GM18499 (cell line): ENCODE results near the gene MLH3.

ENCODE experiments used
- ATAC-seq: cut with Tn5 transposase; IDR thresholded peaks from one replicate; pipeline ENCODE4 v1.9.1; 2021; ENCODE audit warnings: moderate number of reproducible peaks; ENCODE audit not compliant: insufficient read depth, unreplicated experiment

The MLH3 gene

DNA sequence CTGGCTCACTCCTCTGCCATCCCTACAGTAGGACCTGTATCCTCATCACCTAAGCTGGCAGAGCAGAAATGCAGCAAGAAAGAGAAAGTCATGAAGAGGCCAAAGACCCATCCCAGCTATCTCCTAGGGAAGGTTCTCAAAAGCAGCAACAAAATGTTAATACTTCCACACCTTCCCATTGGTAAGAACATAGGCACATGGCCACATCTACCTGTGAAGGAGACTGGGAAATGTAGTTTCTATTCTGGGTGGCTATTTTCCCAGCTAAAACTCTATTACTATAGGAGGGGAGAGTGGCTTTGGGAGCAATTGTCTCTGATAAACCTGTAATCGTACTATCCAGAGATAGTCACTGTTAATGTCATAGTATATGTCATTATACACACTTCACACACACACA lies 62.3 kb downstream of the MLH3 start:
- no peak for ATAC-seq

DNA sequence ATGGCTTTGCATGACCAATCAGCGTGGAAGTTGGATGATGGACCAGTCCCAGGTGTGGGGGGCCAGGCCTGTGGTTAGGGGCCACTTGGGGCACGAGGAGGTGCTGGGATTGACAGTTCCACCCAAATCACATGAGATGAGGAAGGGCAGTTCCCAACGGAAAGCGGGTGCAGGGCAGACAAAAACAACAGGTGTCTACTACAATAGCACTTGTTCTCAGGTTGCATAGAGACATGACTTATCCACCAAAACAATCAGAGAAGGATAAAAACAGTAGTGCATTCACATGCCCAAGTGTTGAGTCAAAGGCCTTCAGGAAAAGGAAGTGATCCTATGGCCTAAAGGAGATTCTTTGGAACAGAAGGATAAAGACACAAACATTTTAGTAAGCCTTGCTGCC lies 63.1 kb downstream of the MLH3 start:
- ATAC-seq: no peak

DNA sequence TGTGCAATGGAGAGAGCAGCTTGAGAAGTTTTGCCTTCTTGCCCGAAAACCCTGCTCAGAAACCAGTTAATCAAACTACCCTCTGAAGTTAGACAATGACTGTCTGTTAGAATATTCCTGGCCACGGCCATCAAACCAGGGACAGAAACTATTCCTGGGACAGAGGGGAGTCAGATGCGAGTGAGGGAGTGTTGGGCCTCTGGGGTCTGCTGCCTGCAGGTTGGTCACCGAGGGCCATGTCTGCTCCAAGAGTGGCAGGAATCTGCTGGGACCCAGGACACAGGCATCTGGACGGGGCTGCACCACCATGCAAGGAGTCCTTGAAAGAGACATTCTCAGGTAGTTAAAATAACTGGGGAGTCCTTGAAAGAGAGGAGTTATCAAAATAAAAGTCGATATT lies 65.5 kb downstream of the MLH3 start:
- no peak for ATAC-seq

DNA sequence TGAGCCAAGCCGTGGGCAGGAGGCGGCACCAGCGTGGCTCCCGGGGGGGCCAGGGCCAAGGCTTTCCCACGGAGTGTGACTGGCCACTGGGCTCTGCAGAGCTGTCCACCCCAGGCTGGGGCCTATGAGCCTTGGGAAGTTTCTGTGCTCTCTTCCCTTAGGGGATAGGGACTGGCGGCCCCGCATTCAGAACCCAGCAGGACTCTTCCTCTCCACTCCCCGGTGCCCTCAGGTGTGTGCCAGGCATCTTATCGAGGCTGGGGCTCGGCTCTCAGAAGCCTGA lies 66.3 kb downstream of the MLH3 start:
- ATAC-seq: no peak

DNA sequence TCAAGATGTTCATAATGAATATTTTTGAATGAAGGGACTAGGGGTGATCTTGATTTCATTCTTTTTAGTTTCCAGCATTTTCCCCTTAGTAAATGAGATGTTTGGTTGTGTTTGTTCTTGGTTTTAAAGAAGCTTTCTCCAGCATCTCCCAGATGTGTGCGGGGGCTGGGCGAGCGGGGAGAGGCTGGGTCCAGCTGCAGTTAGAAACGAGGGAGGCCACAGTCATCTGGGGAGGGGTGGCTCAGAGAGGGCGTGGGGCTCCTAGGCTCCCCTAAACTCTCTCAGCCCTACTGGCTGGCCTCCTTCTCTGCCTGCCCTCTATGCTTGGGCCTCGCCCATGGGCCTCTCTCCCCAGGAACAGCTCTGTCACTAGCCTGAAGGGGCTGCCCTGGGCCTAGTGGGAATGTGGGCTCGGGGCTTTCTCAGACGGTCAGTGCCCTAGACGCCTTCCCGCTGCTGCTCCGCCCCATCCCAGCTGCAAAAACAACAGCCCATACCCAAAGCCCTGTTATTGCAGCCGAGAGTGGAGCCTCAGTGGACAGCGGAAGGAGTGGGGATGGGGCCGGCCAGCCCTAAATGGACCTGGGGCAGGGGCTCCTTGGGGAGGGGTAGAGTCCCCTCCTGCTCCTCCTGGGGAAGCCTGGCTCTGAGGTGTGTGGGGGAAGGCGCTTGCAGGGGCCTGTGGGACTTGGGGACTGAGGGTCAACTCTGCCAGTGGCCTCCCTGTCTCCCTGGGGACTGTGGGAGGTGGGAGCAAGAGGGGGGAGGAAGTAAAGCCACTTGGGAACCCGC lies 66.8 kb downstream of the MLH3 start:
- no peak for ATAC-seq

DNA sequence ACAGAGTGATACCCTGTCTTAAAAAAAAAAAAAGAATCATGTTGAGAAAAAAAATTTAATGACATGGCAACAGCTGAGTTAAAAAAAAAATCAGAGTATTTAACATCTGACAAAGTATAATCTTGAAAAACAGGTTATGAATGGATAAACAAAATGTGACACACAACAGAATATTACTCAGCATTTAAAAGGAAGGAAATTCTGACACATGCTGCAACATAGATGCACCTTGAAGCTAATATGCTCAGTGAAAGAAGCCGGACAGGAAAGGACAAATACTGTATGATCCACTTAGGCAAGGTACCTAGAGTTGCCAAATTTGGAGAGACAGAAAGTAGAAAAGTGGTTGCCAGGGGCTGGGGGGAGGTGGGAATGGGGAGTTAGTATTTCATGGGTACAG lies 67.9 kb downstream of the MLH3 start:
- no peak for ATAC-seq

DNA sequence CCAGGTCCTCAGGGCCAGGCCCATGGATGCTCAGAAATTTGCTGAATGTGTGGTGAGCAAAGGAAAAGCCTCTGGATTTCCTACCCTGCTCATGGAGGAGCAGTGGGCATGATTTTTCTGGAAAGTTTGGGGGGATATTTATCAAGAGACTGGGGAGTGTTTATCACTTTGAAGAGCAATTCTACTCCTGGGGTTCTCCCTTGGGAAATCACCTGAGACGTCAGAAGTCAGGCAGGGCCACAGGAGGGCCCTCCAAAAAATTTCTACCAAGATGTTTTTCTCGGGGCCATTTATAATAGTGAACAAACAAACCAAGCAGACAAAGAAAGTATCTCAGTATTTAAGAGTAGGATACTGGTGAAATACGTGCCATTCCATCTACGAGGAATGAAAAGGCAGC lies 68.6 kb downstream of the MLH3 start:
- no peak for ATAC-seq

DNA sequence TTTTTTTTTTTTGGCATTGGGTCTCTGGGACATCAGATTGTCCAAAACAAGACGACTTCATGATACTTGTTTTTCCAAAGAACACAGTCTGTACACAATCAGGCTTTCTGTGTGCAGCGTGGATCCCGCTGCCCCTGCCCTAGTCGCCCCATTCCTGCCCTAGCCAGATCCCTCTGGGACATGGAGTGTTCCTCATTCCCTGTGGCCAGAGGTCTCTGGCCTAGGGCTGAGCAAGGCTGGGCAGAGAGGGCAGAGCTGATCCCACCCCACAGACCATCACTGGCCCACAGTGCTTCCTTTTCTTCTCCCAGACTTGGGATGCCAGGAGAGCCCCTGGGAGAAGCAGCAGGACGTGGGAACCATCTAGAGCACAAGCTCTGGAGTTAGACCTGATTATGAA lies 69.4 kb downstream of the MLH3 start:
- ATAC-seq: no peak

DNA sequence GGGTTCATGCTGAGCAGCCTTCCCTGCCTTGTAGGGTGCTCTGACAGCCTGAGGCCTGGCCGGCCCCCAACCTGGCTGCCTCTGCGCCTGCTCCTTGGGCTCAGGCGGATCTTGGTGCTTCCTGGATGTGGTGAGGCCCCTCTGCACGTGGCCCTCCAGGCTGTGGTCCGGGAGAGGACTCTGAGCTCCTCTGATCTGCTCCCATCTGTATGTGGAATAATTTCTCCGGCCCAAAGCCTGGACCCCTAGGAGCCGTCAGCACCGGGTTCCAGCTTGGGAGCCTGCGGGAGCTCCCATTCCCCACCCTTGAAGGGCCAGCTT lies 69.8 kb downstream of the MLH3 start:
- ATAC-seq: no peak

DNA sequence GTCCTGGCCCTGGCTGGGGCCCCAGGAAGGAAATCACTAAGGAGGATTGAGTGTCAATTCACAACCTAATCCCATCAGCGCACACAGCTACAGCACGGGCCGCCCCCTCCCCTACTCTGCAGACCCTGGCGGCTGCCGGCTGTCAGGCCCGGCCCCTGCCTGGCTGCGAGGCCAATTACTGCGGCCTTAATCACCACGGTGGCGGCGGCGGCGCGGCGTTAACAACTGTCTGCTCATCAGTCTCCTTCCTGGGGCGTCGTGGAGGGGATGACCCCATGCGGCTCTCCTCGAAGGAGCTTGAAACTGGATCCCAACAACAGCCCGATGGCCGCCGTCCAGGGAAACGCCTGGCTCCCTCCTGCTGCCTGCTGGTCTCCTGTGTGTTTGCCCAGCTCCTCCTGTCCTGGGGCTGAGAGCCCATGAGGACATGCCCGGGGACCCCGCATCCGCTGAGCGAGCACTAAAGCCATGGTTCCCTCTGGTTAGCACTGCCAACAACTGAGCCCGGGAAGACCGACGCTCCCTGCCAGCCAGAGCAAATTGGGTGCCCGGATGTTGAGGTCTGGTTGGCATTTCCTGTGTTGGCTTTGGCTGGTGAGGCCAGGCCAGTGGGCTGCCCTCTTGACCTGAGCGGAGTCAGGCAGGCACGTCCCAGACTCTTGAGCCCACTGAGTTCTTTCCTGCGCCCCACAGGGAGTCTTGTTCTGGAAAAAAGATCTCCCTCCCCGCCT lies 70.4 kb downstream of the MLH3 start:
- no peak for ATAC-seq

DNA sequence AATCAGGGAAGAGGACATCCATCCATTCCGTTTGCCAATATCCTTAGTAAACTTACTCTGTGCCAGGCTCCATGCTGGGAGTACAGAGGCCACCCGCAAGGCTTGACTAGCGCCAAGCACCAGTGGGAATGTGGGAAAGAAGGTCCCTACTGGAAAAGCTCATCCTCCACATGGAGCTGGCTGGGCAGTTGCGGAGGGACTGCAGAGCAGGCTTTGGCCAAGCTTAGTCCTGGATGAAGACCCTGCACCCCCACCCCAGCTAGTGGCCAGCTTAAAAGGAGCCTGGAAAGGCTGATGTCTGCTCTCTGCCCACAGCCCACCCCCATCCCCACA lies 70.9 kb downstream of the MLH3 start:
- no peak for ATAC-seq

DNA sequence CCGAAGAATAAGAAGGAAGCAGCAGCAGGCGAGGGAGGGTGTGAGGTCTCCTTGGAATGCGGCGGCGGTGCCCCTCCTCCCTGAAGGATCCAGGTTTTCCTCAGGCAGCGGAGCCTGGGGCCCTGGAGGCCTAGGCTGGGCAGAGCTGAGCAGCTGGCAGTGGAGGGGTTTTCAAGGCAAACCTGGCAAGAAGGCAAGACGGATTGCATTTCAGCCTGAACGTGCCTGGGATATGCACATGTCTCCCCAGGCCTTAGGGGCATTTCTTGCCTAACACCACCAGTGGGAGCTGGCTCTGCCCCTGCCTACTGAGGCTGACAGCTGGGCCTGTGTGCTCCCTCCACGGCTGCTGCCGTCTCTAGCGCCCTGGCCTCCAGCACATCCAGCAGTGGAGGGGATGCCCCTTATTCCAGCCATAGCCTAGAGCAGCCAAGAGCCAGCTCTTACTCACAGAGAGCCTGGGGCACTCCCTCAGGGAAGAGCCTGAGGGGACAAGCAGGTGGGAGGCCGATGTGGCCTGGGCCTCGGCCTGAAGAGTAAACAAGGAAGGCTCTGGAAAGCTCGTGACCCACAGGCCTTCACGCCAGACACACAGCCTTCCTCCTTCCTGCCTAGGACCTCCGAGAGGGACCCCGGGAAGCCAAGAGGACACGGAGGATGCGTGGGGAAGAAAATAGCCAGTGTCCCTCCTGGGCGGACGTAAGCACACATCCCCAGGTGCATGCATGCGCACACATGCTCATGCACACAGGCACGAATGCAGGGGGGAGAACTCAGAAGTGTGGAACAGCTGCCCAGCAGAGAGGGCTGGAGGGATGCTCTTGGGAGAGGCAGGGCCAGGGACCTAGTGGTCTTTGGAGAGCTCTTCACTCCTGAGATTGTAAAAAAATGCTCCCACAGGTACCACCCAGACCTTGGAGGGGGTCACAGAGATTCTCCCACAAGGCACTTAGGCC lies 71.5 kb downstream of the MLH3 start:
- ATAC-seq: no peak

DNA sequence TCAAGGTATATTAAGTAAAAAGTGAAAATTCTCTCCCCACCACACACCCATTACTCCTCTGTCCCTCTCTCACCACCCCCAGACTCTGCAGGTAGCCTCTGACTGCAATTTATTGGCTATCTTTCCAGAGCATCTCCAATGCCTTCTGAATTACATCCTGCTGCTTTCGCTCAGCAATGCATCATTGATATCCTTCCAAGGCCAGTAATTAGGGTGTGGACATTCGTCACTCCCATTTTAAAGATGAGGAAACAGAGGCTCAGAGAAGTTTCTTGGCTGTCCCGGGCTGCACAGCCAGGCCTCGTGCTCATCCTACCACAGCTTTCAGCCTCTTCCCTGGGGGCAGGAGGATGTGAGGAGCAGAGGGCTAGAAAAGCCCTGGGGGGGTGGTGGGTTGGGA lies 72.2 kb downstream of the MLH3 start:
- ATAC-seq: no peak

DNA sequence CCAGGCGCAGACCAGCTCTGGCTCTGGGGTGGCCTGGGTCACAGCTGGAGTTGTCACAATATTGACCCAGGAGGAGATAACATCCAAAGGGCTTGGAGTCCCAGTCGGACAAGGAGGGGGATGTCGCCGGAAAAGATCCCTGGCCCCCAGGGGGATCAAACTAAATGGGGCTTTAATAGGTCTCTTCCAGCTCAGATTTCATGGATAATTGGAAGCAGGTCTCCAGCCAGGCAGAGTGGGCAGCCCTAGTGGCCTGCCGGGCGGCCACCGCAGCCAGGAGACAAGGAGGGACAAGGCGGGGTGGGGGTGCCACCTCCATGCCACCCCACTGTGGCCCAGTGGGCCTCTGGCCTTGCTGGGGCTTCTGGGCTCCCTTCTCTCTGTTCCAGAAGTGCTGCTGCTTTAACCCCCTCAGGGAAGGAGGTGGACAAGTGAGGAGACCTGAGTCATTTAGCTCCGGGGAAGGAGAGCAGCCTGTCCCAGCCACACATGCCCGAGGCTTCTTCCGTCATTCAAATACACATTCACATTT lies 72.8 kb downstream of the MLH3 start:
- ATAC-seq: no peak

DNA sequence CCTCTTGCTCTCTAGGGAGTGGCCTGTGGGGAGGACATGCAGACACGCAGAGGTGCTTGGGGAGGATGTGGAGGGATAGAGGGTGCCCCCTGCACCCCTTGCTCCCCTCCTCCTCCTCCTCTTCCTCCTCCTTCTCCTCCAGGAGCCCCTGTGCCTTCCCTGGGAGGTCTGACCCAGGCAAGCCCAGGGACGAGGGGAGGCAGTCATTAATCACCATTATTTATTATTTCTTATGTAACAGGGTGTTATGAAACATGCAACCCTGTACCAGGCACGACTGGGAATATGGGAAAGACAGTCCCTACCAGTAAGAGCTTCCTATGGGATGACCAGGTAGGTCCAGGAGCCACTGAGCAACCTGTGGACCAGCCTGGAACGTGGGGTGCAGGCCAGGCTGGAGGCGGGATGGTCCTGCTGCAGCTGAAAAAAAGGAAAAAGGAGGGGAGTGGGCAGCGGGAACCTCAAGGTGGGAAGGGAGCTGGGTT lies 73.3 kb downstream of the MLH3 start:
- no peak for ATAC-seq

DNA sequence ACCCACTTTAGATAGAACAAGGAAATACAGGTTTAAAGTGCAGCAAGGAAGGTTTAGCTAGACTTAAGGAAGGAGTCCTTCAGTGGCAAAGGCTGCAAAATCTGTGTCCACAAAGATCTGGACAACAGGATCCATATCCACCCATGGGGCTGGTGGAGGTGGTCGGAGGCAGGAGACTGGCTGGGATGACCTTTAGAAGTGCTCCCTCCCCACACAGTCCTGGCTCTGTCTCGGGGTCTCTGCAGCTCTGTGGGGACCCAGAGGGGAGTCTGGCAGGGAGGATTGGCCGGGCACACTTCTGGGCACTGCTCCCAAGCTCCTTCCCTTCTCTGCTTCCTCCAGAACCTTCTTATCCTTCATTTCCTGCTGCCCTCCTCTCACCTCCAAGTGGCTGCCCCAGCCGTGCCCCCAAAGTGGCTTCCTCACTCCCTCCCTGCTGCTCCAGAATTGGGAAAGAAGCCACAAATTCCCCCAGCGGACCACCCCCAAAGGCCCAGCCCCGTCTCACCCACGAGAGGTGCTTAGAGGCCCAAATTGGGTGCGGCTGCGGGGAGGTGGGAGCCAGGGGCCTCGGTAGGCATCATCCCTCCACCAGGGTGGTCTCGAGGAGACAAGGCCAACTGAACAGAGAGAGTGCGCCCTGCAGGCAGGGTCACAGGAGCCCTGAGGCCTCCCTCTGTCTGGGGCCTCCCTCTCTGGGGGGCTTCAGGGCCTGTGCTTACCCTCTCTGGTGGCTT lies 73.9 kb downstream of the MLH3 start:
- ATAC-seq: no peak

DNA sequence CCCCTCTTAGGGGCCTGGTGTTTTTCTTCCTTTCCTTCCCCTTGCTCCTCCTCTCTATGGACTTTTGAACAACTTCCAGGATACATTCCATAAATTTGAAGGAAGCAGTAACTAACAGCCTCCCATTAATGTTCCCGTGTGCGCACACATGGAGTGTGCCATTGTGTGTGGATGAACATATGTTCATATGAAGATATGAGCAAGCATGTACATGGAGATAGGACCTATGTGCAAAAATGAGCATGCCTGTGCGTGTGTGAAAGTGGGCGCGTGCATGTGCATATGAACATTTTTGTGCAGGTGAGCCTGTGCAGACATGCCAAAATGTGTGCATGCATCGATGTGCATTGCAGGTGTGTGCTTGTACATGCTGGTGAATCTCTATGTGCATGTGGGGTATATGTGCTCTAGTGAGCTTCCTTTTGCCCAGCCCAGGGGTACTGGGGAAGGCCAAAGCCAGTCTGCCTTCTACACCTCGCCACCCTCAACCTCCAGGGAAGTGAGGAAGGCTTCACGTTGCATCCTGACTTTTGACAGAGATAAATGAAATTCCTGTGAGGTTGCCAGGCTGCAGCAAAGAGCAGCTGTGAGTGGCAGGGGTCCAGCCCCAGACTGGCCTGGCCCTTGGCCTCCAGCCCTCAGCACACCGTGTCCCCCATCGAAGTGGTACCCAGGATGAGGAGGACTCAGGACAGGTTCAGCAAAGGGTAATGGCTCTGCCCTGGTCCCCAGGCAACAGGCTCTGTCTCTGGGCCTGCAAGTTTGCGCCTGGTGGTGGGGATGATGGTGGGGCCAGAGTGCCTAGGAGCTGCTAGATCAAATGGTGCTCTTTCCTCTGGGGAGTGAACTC lies 74.8 kb downstream of the MLH3 start:
- no peak for ATAC-seq

DNA sequence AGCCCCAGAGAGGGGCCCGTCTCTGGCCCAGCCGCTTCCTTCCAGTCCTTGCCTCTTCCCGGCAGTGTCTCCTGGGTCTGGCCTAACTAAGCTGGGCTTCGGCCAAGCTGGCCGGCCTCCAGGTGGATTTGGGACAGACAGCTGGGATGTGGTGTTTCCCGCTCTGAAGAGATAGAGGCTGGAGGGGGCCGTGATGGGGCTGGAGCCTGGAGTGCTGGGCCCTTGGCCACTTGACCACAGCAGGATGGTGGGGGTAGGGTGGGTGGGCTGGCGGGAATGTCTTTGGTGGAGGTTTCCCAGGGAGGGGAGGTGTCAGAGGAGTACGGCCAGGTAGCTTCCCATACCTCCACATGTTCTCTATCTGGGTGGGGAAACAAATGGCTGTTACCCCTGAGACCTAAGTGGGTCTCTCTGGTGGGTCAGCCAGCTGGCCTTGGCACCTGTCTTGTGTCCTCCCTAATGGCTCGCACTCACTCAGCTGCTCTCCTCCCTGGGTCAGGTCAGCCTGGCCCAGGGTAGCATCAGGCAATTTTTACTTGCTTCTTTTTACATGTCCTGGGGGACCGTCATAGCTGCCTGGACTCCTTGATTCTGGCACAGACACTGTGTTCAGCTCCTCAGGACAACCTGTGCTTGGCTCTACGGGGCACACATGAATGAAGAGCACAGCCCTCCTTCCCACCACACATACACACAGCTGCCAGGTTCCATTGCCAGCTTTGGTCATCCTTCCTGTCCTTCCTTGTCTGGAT lies 76.0 kb downstream of the MLH3 start:
- no peak for ATAC-seq
